GM19043 (cell line): ENCODE measurements around the gene RPS19.
"Not testable (repeated sequence)": the region's sequence is repeated elsewhere in the genome, so short reads cannot be mapped to it uniquely, and the experiment has no call there.

Experiments used
- ATAC-seq: cut with Tn5 transposase; IDR thresholded peaks from one replicate; pipeline ENCODE4 v1.9.1; 2021; ENCODE audit warnings: low read depth; ENCODE audit not compliant: unreplicated experiment

The RPS19 gene

DNA sequence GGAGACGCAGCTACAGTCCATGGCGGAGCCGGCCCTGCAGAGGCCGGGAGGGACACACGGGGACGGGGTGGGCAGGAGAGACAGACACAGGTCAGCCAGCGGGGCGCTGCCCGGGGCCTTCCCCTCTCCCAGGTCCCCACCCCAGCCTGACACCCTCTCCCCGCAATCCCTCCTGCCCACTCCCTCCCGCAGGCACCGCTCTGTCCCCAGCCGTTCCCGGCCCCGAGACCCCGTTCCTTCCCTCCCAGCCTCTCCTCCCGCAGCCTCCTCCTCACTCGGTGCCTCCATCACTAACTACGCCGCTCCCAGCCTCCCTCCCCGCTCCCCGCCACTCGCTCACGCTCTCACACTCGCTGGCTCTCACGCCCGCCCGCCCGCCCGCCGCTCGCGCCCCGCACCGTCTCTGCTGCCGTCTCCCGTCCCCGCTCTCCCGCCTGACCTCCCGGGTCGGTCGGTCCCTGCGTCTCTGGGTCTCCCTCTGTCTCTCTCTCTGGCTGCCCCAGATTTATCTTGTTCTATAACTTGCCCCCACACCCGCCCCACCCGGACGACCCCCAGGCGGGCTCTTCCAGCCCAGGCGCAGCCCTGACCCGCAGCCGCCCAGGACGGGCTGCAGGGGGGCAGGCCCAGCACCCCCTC is 53.0 kb downstream of the RPS19 start:
- no peak for ATAC-seq

DNA sequence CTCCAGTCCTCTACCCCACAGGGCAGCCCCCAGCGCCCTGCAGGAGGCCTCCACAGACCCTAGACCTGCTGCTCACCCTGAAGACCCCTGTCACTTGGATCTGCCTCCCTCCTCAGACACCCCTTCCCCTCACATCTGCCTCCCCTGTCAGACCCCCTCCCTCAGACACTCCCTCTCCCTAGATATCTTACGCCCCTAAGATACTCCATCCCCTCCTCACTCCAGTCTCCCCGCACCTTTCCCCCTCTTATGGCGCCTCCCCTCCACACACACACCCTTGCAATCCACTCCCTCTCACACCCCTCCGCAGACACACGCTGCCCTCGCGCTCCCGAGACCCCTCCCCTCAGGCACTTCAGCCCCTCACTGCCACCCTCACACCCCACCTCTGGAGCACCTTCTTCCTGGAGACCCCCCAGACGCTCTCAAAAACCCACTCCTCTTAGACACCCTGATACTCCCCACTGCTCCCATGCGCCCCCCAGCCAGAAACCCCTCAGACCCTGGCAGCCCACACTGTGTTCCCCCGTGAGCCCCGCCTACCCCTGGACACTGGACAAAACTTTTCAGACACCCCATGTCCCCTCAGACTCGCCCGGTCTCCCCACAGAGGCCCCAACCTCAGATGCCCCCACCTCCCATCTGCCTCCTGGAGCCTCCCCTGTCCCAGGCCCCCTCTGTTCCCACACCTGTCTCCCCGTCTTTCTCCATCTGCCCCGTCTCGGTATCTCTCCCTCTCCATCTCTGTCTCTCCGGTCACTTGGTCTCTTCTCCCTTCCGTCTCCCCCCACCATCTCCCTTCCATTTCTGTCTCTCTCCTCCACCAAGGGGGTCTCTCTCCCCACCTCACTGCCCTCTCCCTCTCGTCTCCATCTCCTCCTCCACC is 53.7 kb downstream of the RPS19 start:
- ATAC-seq, result no peak

DNA sequence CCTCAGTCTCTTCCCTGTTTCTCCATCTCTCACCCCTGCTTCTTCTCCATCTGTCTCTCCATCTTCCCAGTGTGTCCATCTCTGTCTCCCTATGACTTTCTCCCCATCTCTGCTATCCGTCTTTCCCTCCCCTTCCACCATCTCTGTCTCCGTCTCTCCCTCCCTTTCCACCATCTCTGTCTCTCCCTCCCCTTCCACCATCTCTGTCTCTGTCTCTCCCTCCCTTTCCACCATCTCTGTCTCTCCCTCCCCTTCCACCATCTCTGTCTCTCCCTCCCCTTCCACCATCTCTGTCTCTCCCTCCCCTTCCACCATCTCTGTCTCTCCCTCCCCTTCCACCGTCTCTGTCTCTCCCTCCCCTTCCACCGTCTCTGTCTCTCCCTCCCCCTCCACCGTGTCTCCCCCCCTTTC is 54.4 kb downstream of the RPS19 start:
- ATAC-seq, result not testable (repeated sequence)

DNA sequence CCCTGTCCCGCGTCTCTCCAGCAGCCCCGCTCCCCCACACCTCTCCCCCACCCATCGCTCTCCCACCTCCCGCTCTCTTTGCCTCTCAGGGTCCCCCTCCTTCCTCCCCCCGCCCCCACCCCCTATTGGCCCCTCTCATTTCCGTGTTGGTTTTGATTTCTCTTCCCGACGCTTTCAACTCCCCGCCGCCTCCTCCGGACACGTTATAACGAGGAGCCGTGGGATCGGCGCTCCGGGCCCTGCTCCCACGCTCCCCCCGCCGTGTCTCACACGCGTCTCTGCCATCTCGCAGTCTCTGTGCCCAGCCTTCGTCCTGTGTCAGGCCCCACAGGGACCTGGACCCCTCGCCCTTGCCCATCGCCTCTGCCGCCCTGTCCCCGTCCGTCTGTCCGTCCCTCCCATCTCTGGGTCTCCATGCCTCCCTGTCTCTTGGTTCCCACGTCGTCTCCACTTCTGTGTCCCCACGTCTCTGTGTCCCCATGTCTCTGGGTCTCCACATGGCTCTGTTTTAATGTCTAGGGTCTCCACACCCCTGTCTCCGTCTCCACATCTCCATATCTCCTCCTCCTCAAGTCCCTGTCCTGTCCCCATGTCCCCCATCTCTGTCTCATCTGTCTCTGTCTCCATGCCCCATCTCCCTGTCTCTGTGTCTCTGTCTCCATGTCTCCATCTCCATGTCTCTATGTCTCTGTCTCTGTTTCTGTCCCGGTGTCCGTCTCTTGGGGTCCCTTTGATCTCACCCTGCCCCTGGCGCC is 55.1 kb downstream of the RPS19 start:
- no peak for ATAC-seq

DNA sequence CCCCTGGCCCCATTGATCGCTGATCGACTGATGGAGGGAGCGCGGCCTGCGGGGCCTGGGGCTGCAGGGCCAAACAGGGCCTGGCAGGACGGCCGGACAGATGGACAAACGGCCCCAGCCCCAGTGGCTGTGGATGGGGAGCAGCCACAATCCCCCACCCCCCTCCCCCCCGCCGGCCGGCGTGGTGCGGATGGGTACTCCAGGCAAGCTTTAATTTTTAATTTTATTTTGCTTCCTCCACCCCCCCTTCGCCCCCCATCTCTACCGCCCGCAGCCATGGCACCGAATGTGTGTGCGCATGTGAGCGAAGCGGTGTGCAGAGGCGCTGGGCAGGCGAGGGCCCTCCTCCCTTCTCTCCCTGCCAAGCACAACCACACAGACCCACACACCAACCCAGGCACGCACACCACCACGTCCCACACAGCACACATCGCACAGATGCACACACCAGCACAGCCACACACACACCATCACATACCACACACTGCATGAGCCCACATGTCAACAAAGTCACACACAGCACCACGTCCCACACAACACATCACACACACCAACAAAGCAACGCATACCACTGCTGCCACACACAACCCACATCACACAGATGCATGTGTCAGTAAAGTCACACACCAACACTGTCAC is 55.8 kb downstream of the RPS19 start:
- no peak for ATAC-seq

DNA sequence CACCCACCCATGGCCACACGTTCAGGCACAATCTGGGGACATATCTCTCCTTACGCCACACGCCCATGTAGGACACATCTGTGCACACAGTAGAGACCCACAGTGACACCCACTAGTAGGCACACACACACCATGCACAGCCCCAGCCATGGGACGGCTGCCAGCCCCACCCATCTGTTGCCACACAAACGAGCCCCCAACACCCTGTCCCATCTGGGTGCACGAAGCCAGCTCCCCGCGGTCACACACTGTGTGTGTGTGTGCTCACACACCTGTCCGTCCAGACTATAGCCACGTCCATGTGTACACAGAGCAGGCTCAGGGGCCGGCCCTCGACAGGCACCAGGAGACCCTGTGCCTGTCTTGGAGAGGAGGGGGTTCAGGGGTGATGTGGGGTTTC is 57.6 kb downstream of the RPS19 start:
- ATAC-seq, result no peak

DNA sequence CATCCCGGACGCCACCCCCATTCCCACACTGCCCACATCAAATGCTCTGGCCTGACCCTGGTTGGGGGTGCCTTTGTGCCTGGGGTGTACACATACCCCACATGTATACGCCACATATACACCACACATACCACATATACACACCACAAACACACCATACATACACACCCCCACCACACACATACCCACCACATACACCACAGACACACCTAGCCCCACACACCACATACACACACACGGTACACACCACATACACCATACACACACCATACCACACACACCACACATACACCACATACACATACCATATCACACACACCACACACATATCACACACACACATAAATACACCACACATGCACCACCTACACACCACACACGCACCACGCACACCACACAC is 58.0 kb downstream of the RPS19 start:
- no peak for ATAC-seq

DNA sequence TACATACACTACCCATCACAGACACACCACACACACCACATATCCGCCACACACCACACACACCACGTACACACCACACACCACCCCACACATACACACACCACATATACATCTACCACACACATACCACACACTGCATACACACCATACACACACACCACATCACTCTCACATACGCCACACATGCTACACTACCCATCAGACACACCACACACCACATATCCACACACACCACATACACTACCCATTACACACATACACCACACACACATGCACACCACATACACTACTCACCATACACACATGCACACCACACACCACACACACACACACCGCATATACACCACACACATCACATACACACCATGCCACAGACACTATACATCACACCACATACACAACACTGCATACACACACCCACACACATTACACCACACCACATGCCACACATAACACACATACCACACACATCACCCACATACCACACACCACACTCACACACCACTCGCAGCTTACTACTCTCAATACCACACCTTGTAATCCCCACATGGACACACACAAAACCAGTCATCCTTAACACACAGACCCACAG is 58.7 kb downstream of the RPS19 start:
- no peak for ATAC-seq

DNA sequence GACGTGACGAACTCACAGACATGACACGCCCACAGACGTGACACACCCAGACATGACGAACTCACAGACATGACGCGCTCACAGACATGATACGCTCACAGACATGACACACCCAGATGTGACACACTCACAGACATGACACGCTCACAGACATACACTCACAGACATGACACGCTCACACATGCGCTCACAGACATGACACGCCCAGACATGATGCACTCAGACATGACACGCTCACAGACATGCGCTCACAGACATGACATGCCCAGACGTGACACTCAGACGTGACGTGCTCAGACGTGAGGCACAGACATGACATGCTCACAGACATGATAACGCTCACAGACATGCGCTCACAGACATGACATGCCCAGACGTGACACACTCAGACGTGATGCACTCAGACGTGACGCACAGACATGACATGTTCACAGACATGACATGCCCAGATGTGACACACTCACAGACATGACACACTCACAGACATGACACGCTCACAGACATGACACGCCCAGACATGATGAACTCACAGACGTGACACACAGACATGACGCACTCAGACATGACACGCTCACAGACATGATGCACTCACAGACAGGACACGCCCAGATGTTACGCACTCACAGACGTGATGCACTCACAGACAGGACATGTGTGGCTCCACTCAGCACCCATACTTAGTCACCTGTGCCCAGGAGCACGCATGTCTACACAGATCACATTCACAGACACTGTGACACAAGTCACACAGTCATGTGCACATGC is 60.1 kb downstream of the RPS19 start:
- ATAC-seq, result no peak

DNA sequence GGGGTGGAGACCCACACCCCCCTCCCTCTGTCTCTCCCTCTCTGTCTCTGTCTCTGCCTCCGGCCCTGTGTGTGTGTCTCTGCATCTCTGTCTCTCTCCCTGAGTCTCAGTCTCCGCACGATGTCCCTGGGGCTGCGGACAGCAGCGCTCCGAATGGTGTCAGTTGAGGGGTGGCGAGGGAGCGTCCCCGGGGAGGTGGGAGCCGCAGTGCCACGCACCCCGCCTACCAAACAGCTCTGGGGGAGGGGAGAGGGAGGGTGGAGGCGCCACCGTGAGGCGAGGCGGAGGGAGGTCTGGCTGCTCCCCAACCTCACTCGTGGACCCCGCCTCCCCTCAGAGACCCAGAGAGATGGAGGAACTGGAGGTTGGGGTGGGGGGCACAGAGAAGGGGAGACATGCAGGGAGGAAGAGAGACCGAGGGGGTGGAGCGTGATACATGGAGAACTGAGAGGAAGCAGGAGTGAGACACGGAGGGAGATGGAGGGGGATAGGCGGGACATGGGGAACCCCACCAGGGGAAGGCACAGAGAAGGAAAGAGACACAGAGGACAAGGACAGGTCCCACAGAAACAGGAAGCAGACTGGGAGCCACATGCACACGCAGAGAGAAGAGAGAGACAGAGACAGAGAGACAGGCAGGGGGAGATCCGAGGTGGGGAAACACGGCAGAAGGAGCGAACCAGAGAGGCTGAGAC is 61.0 kb downstream of the RPS19 start:
- ATAC-seq, result no peak

DNA sequence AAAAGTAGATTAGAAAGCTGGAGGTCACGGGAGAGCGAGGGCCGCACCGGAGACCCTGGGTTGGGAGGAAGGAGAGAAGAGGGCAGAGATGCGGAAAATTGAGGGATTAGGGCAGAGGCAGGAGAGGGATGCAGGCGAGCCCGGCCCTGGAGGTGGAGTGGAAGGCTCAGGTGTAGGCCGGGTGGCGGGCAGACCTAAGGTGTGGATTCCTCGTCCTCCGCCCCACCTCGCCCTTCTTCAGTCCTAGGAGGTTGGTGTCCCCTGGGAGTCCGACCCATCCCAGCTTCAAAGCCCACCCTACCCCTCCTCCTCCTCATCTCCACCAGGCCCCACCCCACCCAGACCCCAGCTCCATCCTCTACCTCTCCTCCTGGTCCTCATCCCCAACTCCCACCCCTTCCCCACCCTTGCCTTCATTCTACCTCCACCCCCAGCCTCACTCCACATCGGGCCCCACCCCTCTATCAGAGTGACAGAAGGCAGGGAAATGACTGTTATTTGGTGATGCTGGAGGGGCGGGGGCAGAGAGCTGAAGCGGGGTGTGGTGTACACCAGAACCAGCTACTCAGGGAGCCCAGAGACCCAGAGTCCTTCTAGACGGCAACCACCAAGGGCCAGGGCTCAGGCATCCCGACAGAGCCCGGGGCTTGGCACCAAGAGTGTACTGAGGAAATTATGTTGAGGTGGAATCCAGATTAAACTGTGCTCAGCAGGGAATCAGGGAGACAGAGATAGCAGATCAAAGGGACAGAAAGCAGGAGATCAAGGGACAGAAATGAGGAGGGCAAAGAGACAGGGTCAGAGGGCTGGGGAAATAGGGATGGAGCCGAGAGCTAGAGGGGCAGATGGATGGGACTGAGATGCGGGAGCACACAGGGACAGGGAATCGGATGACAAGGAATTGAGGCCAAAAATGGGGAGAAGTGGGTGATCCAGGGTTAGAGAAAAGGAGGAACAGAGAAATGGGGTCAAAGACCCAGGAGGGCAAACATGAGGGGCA is 61.8 kb downstream of the RPS19 start:
- ATAC-seq, result no peak
